H9 (cell line): ENCODE measurements around the gene PKP1. TPM values are rescaled to one million over a fixed set of nuclear protein-coding genes. Genes with fewer than 3 reads are reported as not detected.

Experiments used
- DNase-seq: peaks from one replicate; pipeline ENCODE4 v3.0.0-alpha.2; 2017
- H2AFZ ChIP-seq: one replicate; pipeline ENCODE4 v1.6.1; 2013; ENCODE audit warnings: mild to moderate bottlenecking, low read length, control low read depth, moderate library complexity
- H2AK5ac ChIP-seq: 2 replicates; pipeline ENCODE4 v1.6.1; 2013; ENCODE audit warnings: low read length, control low read depth, mixed read lengths; ENCODE audit not compliant: insufficient read length
- H2BK120ac ChIP-seq: one replicate; pipeline ENCODE4 v1.6.1; 2013; ENCODE audit warnings: low read depth, mild to moderate bottlenecking, low read length, control low read depth, inconsistent platforms; ENCODE audit not compliant: poor library complexity, severe bottlenecking
- H2BK12ac ChIP-seq: 2 replicates; pipeline ENCODE4 v1.6.1; 2013; ENCODE audit warnings: low read length, control low read depth, mixed read lengths, low read depth; ENCODE audit not compliant: insufficient read length
- H2BK15ac ChIP-seq: 2 replicates; pipeline ENCODE4 v1.6.1; 2013; ENCODE audit warnings: low read depth, low read length, control low read depth
- H2BK20ac ChIP-seq: one replicate; pipeline ENCODE4 v1.6.1; 2013; ENCODE audit warnings: low read depth, mild to moderate bottlenecking, low read length, control low read depth, inconsistent platforms; ENCODE audit not compliant: poor library complexity, severe bottlenecking
- H2BK5ac ChIP-seq: 2 replicates; pipeline ENCODE4 v1.6.1; 2013; ENCODE audit warnings: low read length, control low read depth, mixed read lengths; ENCODE audit not compliant: insufficient read length
- H3K14ac ChIP-seq: 2 replicates; pipeline ENCODE4 v1.6.1; 2013; ENCODE audit warnings: low read length, control low read depth; ENCODE audit not compliant: insufficient read depth
- H3K18ac ChIP-seq: 2 replicates; pipeline ENCODE4 v1.6.1; 2013; ENCODE audit warnings: low read depth, mild to moderate bottlenecking, mixed read lengths, low read length, control low read depth; ENCODE audit not compliant: insufficient read length
- H3K23ac ChIP-seq: 2 replicates; pipeline ENCODE4 v1.6.1; 2013; ENCODE audit warnings: low read length, control low read depth, mixed read lengths, low read depth; ENCODE audit not compliant: insufficient read length
- H3K23me2 ChIP-seq: 2 replicates; pipeline ENCODE4 v1.6.1; 2013; ENCODE audit warnings: low read depth, mild to moderate bottlenecking, mixed read lengths, low read length, control low read depth; ENCODE audit not compliant: insufficient read length, poor library complexity, severe bottlenecking
- H3K27ac ChIP-seq: 2 replicates; pipeline ENCODE4 v1.5.1; 2013; ENCODE audit warnings: low read length, control low read depth, mixed read lengths, low read depth; ENCODE audit not compliant: insufficient read length
- H3K27me3 ChIP-seq: 2 replicates; pipeline ENCODE4 v1.6.1; 2013; ENCODE audit warnings: low read length, control low read depth, inconsistent platforms; ENCODE audit not compliant: insufficient read depth
- H3K4ac ChIP-seq: 2 replicates; pipeline ENCODE4 v1.6.1; 2013; ENCODE audit warnings: low read depth, mild to moderate bottlenecking, control low read depth, inconsistent platforms, low read length, moderate library complexity
- H3K4me1 ChIP-seq: 2 replicates; pipeline ENCODE4 v1.6.1; 2013; ENCODE audit warnings: low read length, control low read depth, inconsistent platforms; ENCODE audit not compliant: insufficient read depth
- H3K4me2 ChIP-seq: 2 replicates; pipeline ENCODE4 v1.6.1; 2013; ENCODE audit warnings: low read length, control low read depth, mixed read lengths; ENCODE audit not compliant: insufficient read length, insufficient read depth
- H3K56ac ChIP-seq: 2 replicates; pipeline ENCODE4 v1.6.1; 2013; ENCODE audit warnings: low read depth, mild to moderate bottlenecking, mixed read lengths, low read length, control low read depth; ENCODE audit not compliant: insufficient read length
- H3K79me1 ChIP-seq: 2 replicates; pipeline ENCODE4 v1.6.1; 2013; ENCODE audit warnings: low read depth, mild to moderate bottlenecking, moderate library complexity, low read length, control low read depth, inconsistent platforms; ENCODE audit not compliant: insufficient read depth, poor library complexity, severe bottlenecking
- H3K79me2 ChIP-seq: 2 replicates; pipeline ENCODE4 v1.6.1; 2013; ENCODE audit warnings: low read length, control low read depth, inconsistent platforms; ENCODE audit not compliant: insufficient read depth
- H3K9ac ChIP-seq: 2 replicates; pipeline ENCODE4 v1.6.1; 2013; ENCODE audit warnings: low read length, control low read depth, mixed read lengths; ENCODE audit not compliant: insufficient read length; ENCODE audit errors: extremely low read depth
- H3K9me3 ChIP-seq: one replicate; pipeline ENCODE4 v1.6.1; 2013; ENCODE audit warnings: low read depth, low read length, inconsistent platforms; ENCODE audit not compliant: control insufficient read depth
- H3T11ph ChIP-seq: one replicate; pipeline ENCODE4 v1.6.1; 2013; ENCODE audit warnings: mild to moderate bottlenecking, low read length, control low read depth, inconsistent platforms
- H4K20me1 ChIP-seq: one replicate; pipeline ENCODE4 v1.6.1; 2013; ENCODE audit not compliant: control insufficient read depth, insufficient read length, insufficient read depth
- H4K5ac ChIP-seq: 2 replicates; pipeline ENCODE4 v1.6.1; 2013; ENCODE audit warnings: low read depth, mild to moderate bottlenecking, mixed read lengths, low read length, control low read depth; ENCODE audit not compliant: insufficient read length
- H4K8ac ChIP-seq: replicated peaks from 2 replicates; pipeline ENCODE4 v1.6.1; 2013; ENCODE audit warnings: low read length, control low read depth, mixed read lengths, low read depth; ENCODE audit not compliant: insufficient read length
- H4K91ac ChIP-seq: 2 replicates; pipeline ENCODE4 v1.6.1; 2013; ENCODE audit warnings: low read depth, mild to moderate bottlenecking, moderate library complexity, mixed read lengths, low read length, control low read depth; ENCODE audit not compliant: insufficient read length
- H3K27ac Mint-ChIP-seq, 3 experiments: 2 replicates in 2 of 3; 3 replicates in 1 of 3; pipeline ENCODE4 v1.8.0; 2020 to 2021; ENCODE audit warnings: mixed read lengths in 3 of 3, mild to moderate bottlenecking in 1 of 3, moderate library complexity in 1 of 3
- H3K27me3 Mint-ChIP-seq: 2 replicates; pipeline ENCODE4 v1.8.0; 2021; ENCODE audit warnings: low read depth, mild to moderate bottlenecking, moderate library complexity, mixed read lengths
- H3K36me3 Mint-ChIP-seq, 3 experiments: 2 replicates in 2 of 3; 3 replicates in 1 of 3; pipeline ENCODE4 v1.8.0; 2020 to 2021; ENCODE audit warnings: low read depth in 3 of 3, mixed read lengths in 3 of 3; ENCODE audit not compliant: insufficient read depth in 1 of 3
- H3K4me1 Mint-ChIP-seq, 2 experiments: 2 replicates each; pipeline ENCODE4 v1.8.0; 2020; ENCODE audit warnings: mixed read lengths in 2 of 2
- H3K4me3 Mint-ChIP-seq, 2 experiments: 2 replicates in 1 of 2; 3 replicates in 1 of 2; pipeline ENCODE4 v1.8.0; 2020 to 2021; ENCODE audit warnings: mild to moderate bottlenecking in 2 of 2, mixed read lengths in 2 of 2, moderate library complexity in 1 of 2
- H3K9me3 Mint-ChIP-seq, 2 experiments: 2 replicates in 1 of 2; 3 replicates in 1 of 2; pipeline ENCODE4 v1.8.0; 2020; ENCODE audit warnings: mild to moderate bottlenecking in 2 of 2, mixed read lengths in 2 of 2, moderate library complexity in 1 of 2
- WGBS: extraction: QIAGEN DNeasy Blood & Tissue Kit; methylation state at CpG from one replicate; pipeline ENCODE4 v1.1.7; 2013; ENCODE audit warnings: missing lambda C conversion rate, low lambda C conversion rate, mixed read lengths; ENCODE audit not compliant: insufficient read length; ENCODE audit errors: extremely low coverage; 5-methylcytosine and 5-hydroxymethylcytosine counted together
- total RNA-seq: library from RNA; stranded (reverse); gene quantifications from 2 replicates; pipeline ENCODE4 v1.2.1, GENCODE V29; 2021
- TF ChIP-seq, protein P1 (sequence below): fragments of 200-600 bp; sonication (generic); conservative IDR thresholded peaks from 3 replicates; pipeline ENCODE4 v1.8.0; 2021; ENCODE audit warnings: antibody characterized with exemption, mild to moderate bottlenecking

PKP1 gene
- total RNA-seq, 1 experiment from 2014 or later, result 0.09 TPM

DNA sequence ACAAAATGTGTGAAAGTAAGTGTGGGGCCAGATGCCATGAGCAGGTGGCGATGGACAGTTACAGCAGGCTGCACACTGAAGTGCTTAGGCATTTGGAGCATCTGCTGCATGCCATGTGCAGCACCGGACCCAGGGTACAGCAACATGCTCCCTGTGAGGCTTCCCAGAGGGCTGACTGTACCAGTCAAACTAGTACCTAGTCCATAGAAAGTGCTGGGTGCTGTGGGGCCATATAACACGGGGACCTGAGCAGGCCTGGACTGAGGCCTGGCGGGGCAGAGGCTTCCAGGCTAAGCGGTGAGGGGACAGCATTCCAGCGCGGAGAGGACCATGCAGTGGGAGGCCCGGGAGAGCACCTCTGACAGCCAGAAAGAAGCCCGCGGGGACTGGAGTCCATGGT, 29.9 kb upstream of the PKP1 start:
- Histone ChIP-seq H3K18ac (no peak overlapping the region), H2AFZ (no peak overlapping the region), H3K9ac (no peak overlapping the region), H3K9me3 (no peaks in the 10 kb centered on the region), H3T11ph (no peak overlapping the region), H2BK15ac (no peak overlapping the region), H3K27me3 (no peaks in the 10 kb centered on the region), H4K91ac (no peak overlapping the region), H3K4me2 (no peak overlapping the region), H3K27ac (no peak overlapping the region), H3K23me2 (no peaks in the 10 kb centered on the region), H3K14ac (no peak overlapping the region), H3K4ac (no peak overlapping the region), H3K23ac (no peak overlapping the region), H2AK5ac (no peak overlapping the region), H3K56ac (no peak overlapping the region), H3K4me1 (no peaks in the 10 kb centered on the region), H4K8ac (no peak overlapping the region), H2BK20ac (no peak overlapping the region), H2BK12ac (no peak overlapping the region), H4K5ac (no peak overlapping the region), H2BK120ac (no peak overlapping the region), H3K79me2 (no peaks in the 10 kb centered on the region), H3K79me1 (no peaks in the 10 kb centered on the region), H4K20me1 (peaks cover 4% of the 10 kb centered on the region), H2BK5ac (no peak overlapping the region)
- Mint-ChIP-seq H3K36me3 (no peaks in the 10 kb centered on the region), H3K4me1 (no peaks in the 10 kb centered on the region), H3K4me3 (no peak overlapping the region), H3K9me3 (no peaks in the 10 kb centered on the region), H3K27me3 (peaks cover 3% of the 10 kb centered on the region), H3K27ac (no peak overlapping the region)
- TF ChIP-seq, protein P1, sequence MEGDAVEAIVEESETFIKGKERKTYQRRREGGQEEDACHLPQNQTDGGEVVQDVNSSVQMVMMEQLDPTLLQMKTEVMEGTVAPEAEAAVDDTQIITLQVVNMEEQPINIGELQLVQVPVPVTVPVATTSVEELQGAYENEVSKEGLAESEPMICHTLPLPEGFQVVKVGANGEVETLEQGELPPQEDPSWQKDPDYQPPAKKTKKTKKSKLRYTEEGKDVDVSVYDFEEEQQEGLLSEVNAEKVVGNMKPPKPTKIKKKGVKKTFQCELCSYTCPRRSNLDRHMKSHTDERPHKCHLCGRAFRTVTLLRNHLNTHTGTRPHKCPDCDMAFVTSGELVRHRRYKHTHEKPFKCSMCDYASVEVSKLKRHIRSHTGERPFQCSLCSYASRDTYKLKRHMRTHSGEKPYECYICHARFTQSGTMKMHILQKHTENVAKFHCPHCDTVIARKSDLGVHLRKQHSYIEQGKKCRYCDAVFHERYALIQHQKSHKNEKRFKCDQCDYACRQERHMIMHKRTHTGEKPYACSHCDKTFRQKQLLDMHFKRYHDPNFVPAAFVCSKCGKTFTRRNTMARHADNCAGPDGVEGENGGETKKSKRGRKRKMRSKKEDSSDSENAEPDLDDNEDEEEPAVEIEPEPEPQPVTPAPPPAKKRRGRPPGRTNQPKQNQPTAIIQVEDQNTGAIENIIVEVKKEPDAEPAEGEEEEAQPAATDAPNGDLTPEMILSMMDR, result no peak
- DNase-seq, result no peak
- WGBS, result no CpG with 5 or more reads among the region's 10 CpGs
